SU-DHL-6 (cell line): ENCODE measurements around the gene GCNA.

Source experiments
- H2AFZ ChIP-seq: fragments of 200-600 bp; sonication (generic); 2 replicates; pipeline ENCODE4 v1.6.1; 2014; ENCODE audit warnings: low read depth, mild to moderate bottlenecking, moderate library complexity, mixed read lengths, antibody characterized with exemption, low read length; ENCODE audit not compliant: severe bottlenecking
- H3F3A ChIP-seq: fragments of 200-600 bp; shearing (Covaris generic); 2 replicates; pipeline ENCODE4 v1.6.0; 2016; ENCODE audit warnings: antibody characterized with exemption, mild to moderate bottlenecking; ENCODE audit not compliant: insufficient read depth
- H3K27ac ChIP-seq: fragments of 200-600 bp; sonication (generic); 2 replicates; pipeline ENCODE4 v1.5.1; 2016; ENCODE audit warnings: low read depth, mild to moderate bottlenecking, low read length, moderate library complexity, mixed read lengths
- H3K27me3 ChIP-seq: fragments of 200-600 bp; sonication (generic), shearing (Covaris generic); 2 replicates; pipeline ENCODE4 v1.6.0; 2014; ENCODE audit warnings: mild to moderate bottlenecking, low read length
- H3K36me3 ChIP-seq: fragments of 200-600 bp; sonication (generic); 2 replicates; pipeline ENCODE4 v1.6.1; 2014; ENCODE audit warnings: mild to moderate bottlenecking, low read length, mixed read lengths
- H3K4me2 ChIP-seq: fragments of 300-600, 200-600 bp; shearing (Covaris generic), sonication (generic); 2 replicates; pipeline ENCODE4 v1.6.0; 2014; ENCODE audit warnings: low read length, low read depth, mild to moderate bottlenecking; ENCODE audit not compliant: poor library complexity, severe bottlenecking
- H3K4me3 ChIP-seq: fragments of 200-600 bp; sonication (generic); 2 replicates; pipeline ENCODE4 v1.5.1; 2014; ENCODE audit warnings: antibody characterized with exemption, low read length, mild to moderate bottlenecking, mixed read lengths; ENCODE audit not compliant: insufficient read depth, poor library complexity, severe bottlenecking
- H3K79me2 ChIP-seq: fragments of 200-600 bp; sonication (generic); 2 replicates; pipeline ENCODE4 v1.6.1; 2014; ENCODE audit warnings: mild to moderate bottlenecking, low read length, moderate library complexity; ENCODE audit not compliant: insufficient read depth
- H3K9ac ChIP-seq: fragments of 200-600 bp; sonication (generic); 2 replicates; pipeline ENCODE4 v1.7.0; 2014; ENCODE audit warnings: mild to moderate bottlenecking, low read length
- H3K9me2 ChIP-seq: fragments of 200-600 bp; sonication (generic); replicated peaks from 2 replicates; pipeline ENCODE4 v1.6.1; 2014; ENCODE audit warnings: low read length; ENCODE audit not compliant: insufficient read depth
- H3K9me3 ChIP-seq: fragments of 200-600 bp; sonication (generic); 2 replicates; pipeline ENCODE4 v1.6.1; 2014; ENCODE audit warnings: low read length, mixed read lengths; ENCODE audit not compliant: insufficient read depth
- H4K20me1 ChIP-seq: fragments of 200-600 bp; sonication (generic); 2 replicates; pipeline ENCODE4 v1.6.1; 2014; ENCODE audit warnings: low read depth, mild to moderate bottlenecking, antibody characterized with exemption, low read length, moderate library complexity, mixed read lengths
- EZH2phosphoT487 ChIP-seq: fragments of 200-600 bp; sonication (generic), shearing (Covaris generic); conservative IDR thresholded peaks from 2 replicates; pipeline ENCODE4 v1.6.1; 2018; ENCODE audit warnings: mild to moderate bottlenecking, antibody characterized with exemption, low read length, moderate library complexity, mixed read lengths
- TF ChIP-seq, protein P1 (sequence below): fragments of 200-600 bp; sonication (generic); IDR thresholded peaks from one replicate; pipeline ENCODE4 v1.5.1; 2017; ENCODE audit warnings: antibody characterized with exemption, mild to moderate bottlenecking, low read length, moderate library complexity; ENCODE audit not compliant: insufficient read depth, poor library complexity, severe bottlenecking

The GCNA gene

GRCh38 chrX:71578253-71579135 lies at the start of gene GCNA:
GCNA (plus strand) TSS chrX:71578437; CDS start chrX:71580822, 2,385 bp downstream.
- H3K9ac ChIP-seq = no peak within 1 kb of the TSS
- no peaks in the 10 kb centered on the region for H3K9me3 ChIP-seq
- H3K4me2 ChIP-seq = no peak within 1 kb of the TSS
- H3K27me3 ChIP-seq = no peaks in the 10 kb centered on the region
- H2AFZ ChIP-seq = no peak within 1 kb of the TSS
- no peaks in the 10 kb centered on the region for H3K9me2 ChIP-seq
- H3K79me2 ChIP-seq = no peaks in the 10 kb centered on the region
- H4K20me1 ChIP-seq = no peaks in the 10 kb centered on the region
- no peak within 1 kb of the TSS for H3K27ac ChIP-seq
- 0 out of 2 replicates have a peak, but pooled peaks cover 8% of the 10 kb centered on the region for H3K36me3 ChIP-seq
- TF ChIP-seq EZH2phosphoT487 = no peak
- TF ChIP-seq, protein P1, sequence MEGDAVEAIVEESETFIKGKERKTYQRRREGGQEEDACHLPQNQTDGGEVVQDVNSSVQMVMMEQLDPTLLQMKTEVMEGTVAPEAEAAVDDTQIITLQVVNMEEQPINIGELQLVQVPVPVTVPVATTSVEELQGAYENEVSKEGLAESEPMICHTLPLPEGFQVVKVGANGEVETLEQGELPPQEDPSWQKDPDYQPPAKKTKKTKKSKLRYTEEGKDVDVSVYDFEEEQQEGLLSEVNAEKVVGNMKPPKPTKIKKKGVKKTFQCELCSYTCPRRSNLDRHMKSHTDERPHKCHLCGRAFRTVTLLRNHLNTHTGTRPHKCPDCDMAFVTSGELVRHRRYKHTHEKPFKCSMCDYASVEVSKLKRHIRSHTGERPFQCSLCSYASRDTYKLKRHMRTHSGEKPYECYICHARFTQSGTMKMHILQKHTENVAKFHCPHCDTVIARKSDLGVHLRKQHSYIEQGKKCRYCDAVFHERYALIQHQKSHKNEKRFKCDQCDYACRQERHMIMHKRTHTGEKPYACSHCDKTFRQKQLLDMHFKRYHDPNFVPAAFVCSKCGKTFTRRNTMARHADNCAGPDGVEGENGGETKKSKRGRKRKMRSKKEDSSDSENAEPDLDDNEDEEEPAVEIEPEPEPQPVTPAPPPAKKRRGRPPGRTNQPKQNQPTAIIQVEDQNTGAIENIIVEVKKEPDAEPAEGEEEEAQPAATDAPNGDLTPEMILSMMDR = no peak
- no peak within 1 kb of the TSS for H3K4me3 ChIP-seq
- no peaks in the 10 kb centered on the region for H3F3A ChIP-seq

DNA sequence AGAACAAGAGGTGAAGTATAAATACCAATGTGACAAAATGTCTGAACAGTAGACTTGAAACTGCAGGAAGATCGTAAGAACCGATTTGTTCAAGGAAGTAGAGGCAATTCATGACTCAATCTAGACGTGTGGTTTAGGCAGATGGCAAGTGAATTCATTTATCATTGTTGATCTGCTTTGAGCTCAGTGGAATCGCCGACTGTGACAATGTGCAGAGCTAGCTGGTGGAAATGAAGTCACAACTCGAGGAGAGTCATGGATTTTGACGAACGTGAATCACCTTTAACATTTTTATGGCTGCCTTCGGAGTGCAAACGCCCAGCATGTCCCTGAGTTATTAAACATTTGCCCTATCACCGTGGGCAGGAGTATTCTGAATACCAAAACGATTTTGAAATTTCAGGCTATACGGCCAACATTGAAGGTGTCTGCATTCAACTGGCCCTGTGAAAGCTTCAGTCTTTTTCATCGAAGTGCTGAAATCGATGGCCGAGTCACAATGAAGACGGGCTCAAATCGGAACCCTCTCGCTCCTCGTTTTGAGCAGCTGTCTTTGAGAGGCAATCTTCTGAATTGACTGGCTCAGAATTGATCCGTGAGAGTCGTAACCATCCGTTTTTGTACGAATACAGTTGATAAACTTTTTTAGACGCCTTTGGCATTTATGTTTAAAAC lies 46.0 kb upstream of the GCNA start:
- H3K9me2 ChIP-seq = no peaks in the 10 kb centered on the region
- no peaks in the 10 kb centered on the region for H3F3A ChIP-seq
- H3K9me3 ChIP-seq = no peaks in the 10 kb centered on the region
- H3K36me3 ChIP-seq = peaks cover 4% of the 10 kb centered on the region; the same call in 1 of the 2 replicates
- peak overlapping the region; percentile 55 for H3K4me3 ChIP-seq
- H3K79me2 ChIP-seq = peaks cover 43% of the 10 kb centered on the region
- H3K4me2 ChIP-seq = peak overlapping the region; percentile 90
- H3K27me3 ChIP-seq = no peaks in the 10 kb centered on the region
- peaks cover 17% of the 10 kb centered on the region for H4K20me1 ChIP-seq
- peak overlapping the region; percentile 62 for H2AFZ ChIP-seq
- H3K27ac ChIP-seq = peak overlapping the region; percentile 68
- peak overlapping the region; percentile 96 for H3K9ac ChIP-seq
- no peak for TF ChIP-seq EZH2phosphoT487
- TF ChIP-seq, protein P1 = no peak

GRCh38 chrX:71532753-71533425 lies 45.3 kb upstream of the GCNA start, which contains the start of gene OGT:
OGT (plus strand) TSS chrX:71533104; CDS start chrX:71533300, 196 bp downstream.
- Histone ChIP-seq H2AFZ (peak within 1 kb of the TSS; percentile 62), H3K27ac (peak within 1 kb of the TSS; percentile 81), H3K9ac (peak within 1 kb of the TSS; percentile 96), H3K4me3 (peak within 1 kb of the TSS; percentile 70), H3F3A (no peaks in the 10 kb centered on the region), H3K27me3 (no peaks in the 10 kb centered on the region), H3K9me3 (no peaks in the 10 kb centered on the region), H3K79me2 (peaks cover 50% of the 10 kb centered on the region), H3K9me2 (no peaks in the 10 kb centered on the region), H3K36me3 (peaks cover 8% of the 10 kb centered on the region; the same call in 1 of the 2 replicates), H4K20me1 (peaks cover 20% of the 10 kb centered on the region), H3K4me2 (peak within 1 kb of the TSS; percentile 97)
- TF ChIP-seq, protein P1 = no peak
- no peak for TF ChIP-seq EZH2phosphoT487
